ENCODE measurements around the gene PRMT3.

Gene PRMT3

DNA sequence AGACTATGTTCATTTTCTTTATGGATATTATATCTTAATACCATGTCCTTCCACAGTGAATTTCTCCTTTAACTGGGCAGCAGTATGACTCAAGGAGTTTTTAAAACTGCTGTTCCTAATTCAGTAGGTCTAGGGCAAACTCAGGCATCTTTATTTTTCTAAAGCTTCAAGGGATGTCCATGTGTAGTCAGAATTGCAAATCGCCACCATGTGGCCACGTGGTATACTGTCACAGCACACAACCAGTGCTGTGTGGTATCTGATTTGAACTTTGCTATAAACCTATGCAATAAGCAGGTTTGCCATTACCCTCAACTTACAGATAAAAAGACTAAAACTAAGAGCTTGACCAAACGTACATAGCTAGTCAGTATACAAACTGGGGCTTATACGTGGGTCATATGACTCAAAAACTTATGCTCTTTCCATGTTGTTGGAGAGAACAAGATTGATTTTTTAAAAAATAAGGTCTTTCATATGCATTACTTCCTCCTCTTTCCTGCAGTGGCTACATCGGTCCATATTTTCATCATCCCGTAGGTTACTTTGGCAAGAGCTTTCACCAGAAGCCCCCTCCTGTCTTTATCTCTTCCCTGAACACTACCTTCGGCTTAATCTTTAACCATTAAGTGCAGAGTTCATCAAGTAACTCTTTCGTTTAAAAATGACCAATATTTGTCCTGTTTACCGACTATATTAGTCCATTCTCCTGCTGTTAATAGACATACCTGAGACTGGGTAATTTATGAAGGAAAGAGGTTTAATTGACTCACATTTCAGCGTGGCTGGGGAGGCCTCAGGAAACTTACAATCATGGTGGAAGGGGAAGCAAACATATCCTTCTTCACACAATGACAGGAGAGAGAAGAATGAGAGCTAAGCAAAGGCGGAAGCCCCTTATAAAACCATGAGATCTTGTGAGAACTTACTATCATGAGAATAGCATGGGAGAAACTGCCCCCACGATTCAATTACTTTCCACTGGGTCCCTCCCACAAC lies 32.0 kb upstream of the PRMT3 start:
- in situ Hi-C loops (cut with MboI; ENCODE audit: low pct_unique_long_range_greater_than_20kb, low sequenced_read_pairs, unreplicated experiment): loop anchor here (10.0 to 25.0 kb wide), 2 partner anchors 231 to 393 kb away; no protein-coding TSS in a partner anchor
- TF ChIP-seq CTCF (IDR thresholded peaks at IDR 0.05; ENCODE audit: extremely low read depth, insufficient read depth, missing control alignments): peak; percentile 58
- DNase-seq (ENCODE audit: low spot score): peak; percentile 32

GRCh38 chr11:20357150-20357549 lies 30.4 kb upstream of the PRMT3 start:
- in situ Hi-C loops (cut with MboI; ENCODE audit: low pct_unique_long_range_greater_than_20kb, low sequenced_read_pairs, unreplicated experiment): loop anchor here (10.0 to 25.0 kb wide), 2 partner anchors 232 to 395 kb away; no protein-coding TSS in a partner anchor
- no peak for TF ChIP-seq CTCF (IDR thresholded peaks at IDR 0.05; ENCODE audit: extremely low read depth, insufficient read depth, missing control alignments)
- DNase-seq (ENCODE audit: low spot score): no peak

- no peak for TF ChIP-seq CTCF (IDR thresholded peaks at IDR 0.05; ENCODE audit: extremely low read depth, insufficient read depth, missing control alignments)
- in situ Hi-C loops (cut with MboI; ENCODE audit: low pct_unique_long_range_greater_than_20kb, low sequenced_read_pairs, unreplicated experiment): loop anchor here (25.0 kb wide), 1 partner anchor 398 kb away; no protein-coding TSS in a partner anchor
- DNase-seq (ENCODE audit: low spot score): no peak
These were observed 26.9 kb upstream of the PRMT3 start for GRCh38 chr11:20360650-20361049.

GRCh38 chr11:20362481-20362880 lies 25.0 kb upstream of the PRMT3 start:
- no peak for TF ChIP-seq CTCF (IDR thresholded peaks at IDR 0.05; ENCODE audit: extremely low read depth, insufficient read depth, missing control alignments)

GRCh38 chr11:20363149-20363499 lies 24.4 kb upstream of the PRMT3 start:
- TF ChIP-seq CTCF (IDR thresholded peaks at IDR 0.05; ENCODE audit: extremely low read depth, insufficient read depth, missing control alignments): no peak
- in situ Hi-C loops (cut with MboI; ENCODE audit: low pct_unique_long_range_greater_than_20kb, low sequenced_read_pairs, unreplicated experiment): loop anchor here (25.0 kb wide), 1 partner anchor 401 kb away; no protein-coding TSS in a partner anchor
- DNase-seq (ENCODE audit: low spot score): no peak

More at GRCh38 chr11:20362481-20362880, 25.0 kb upstream of the PRMT3 start:
- in situ Hi-C loops (cut with MboI; ENCODE audit: low pct_unique_long_range_greater_than_20kb, low sequenced_read_pairs, unreplicated experiment): loop anchor here (25.0 kb wide), 1 partner anchor 400 kb away; no protein-coding TSS in a partner anchor
- no peak for DNase-seq (ENCODE audit: low spot score)

- in situ Hi-C loops (cut with MboI; ENCODE audit: low pct_unique_long_range_greater_than_20kb, low sequenced_read_pairs, unreplicated experiment): loop anchor here (25.0 kb wide), 1 partner anchor 401 kb away; no protein-coding TSS in a partner anchor
- no peak for TF ChIP-seq CTCF (IDR thresholded peaks at IDR 0.05; ENCODE audit: extremely low read depth, insufficient read depth, missing control alignments)
- DNase-seq (ENCODE audit: low spot score): peak; percentile 83
These were observed 23.8 kb upstream of the PRMT3 start, which contains the start of gene HTATIP2 for GRCh38 chr11:20363500-20364340. TSS of gene HTATIP2 (plus strand) at chr11:20363714. CDS start at chr11:20364238, 524 bp downstream.
